Astrocyte (in vitro differentiated cells and primary cell): ENCODE measurements around the gene MAP7D2. TPM values are rescaled to one million over a fixed set of nuclear protein-coding genes. Genes with fewer than 3 reads are reported as not detected.

ENCODE experiments used
- DNase-seq: peaks from one replicate; pipeline ENCODE4 v3.0.0-alpha.2; 2010; ENCODE audit warnings: low read depth
- FAIRE-seq: peaks from 2 replicates; lab custom pipeline; 2011; peaks lifted over from hg19 to GRCh38; lab: Jason Lieb, UNC
- H2AFZ ChIP-seq: 2 replicates; pipeline ENCODE4 v1.6.0; 2012; ENCODE audit warnings: low read depth, low read length, inconsistent platforms
- H3K27ac ChIP-seq: 2 replicates; pipeline ENCODE4 v1.5.1; 2011; ENCODE audit warnings: low read depth, low read length, inconsistent platforms
- H3K27me3 ChIP-seq: 2 replicates; pipeline ENCODE4 v1.6.0; 2011; ENCODE audit warnings: low read length, inconsistent platforms; ENCODE audit not compliant: insufficient read depth
- H3K36me3 ChIP-seq: 2 replicates; pipeline ENCODE4 v1.5.1; 2011; ENCODE audit warnings: low read length, inconsistent platforms; ENCODE audit not compliant: insufficient read depth
- H3K4me1 ChIP-seq: 2 replicates; pipeline ENCODE4 v1.5.1; 2011; ENCODE audit warnings: low read length, inconsistent platforms; ENCODE audit not compliant: insufficient read depth
- H3K4me2 ChIP-seq: 2 replicates; pipeline ENCODE4 v1.6.0; 2012; ENCODE audit warnings: low read length, inconsistent platforms
- H3K4me3 ChIP-seq: 2 replicates; pipeline ENCODE4 v1.5.1; 2011; ENCODE audit warnings: low read depth, mild to moderate bottlenecking, low read length, inconsistent platforms; ENCODE audit not compliant: insufficient read depth
- H3K79me2 ChIP-seq: 2 replicates; pipeline ENCODE4 v1.6.0; 2012; ENCODE audit warnings: mild to moderate bottlenecking, low read length, inconsistent platforms; ENCODE audit not compliant: insufficient read depth
- H3K9ac ChIP-seq: 2 replicates; pipeline ENCODE4 v1.6.0; 2012; ENCODE audit warnings: mild to moderate bottlenecking, low read length, inconsistent platforms
- H3K9me3 ChIP-seq: 2 replicates; pipeline ENCODE4 v1.5.1; 2012; ENCODE audit warnings: low read depth, mild to moderate bottlenecking, low read length, inconsistent platforms; ENCODE audit not compliant: insufficient read depth
- H4K20me1 ChIP-seq: 2 replicates; pipeline ENCODE4 v1.6.0; 2012; ENCODE audit warnings: low read length, inconsistent platforms; ENCODE audit not compliant: insufficient read depth
- H3K27ac Mint-ChIP-seq: one replicate; pipeline ENCODE4 v1.8.0; 2021; ENCODE audit warnings: mild to moderate bottlenecking, mixed read lengths; ENCODE audit not compliant: unreplicated experiment
- H3K27me3 Mint-ChIP-seq: one replicate; pipeline ENCODE4 v1.8.0; 2021; ENCODE audit warnings: low read depth, mixed read lengths; ENCODE audit not compliant: unreplicated experiment
- H3K36me3 Mint-ChIP-seq: one replicate; pipeline ENCODE4 v1.8.0; 2021; ENCODE audit warnings: low read depth, mixed read lengths; ENCODE audit not compliant: unreplicated experiment
- H3K4me1 Mint-ChIP-seq: one replicate; pipeline ENCODE4 v1.8.0; 2021; ENCODE audit warnings: low read depth, mixed read lengths; ENCODE audit not compliant: unreplicated experiment
- H3K4me3 Mint-ChIP-seq: one replicate; pipeline ENCODE4 v1.8.0; 2021; ENCODE audit warnings: mild to moderate bottlenecking, moderate library complexity, mixed read lengths; ENCODE audit not compliant: unreplicated experiment
- H3K9me3 Mint-ChIP-seq: one replicate; pipeline ENCODE4 v1.8.0; 2021; ENCODE audit warnings: mild to moderate bottlenecking, mixed read lengths; ENCODE audit not compliant: unreplicated experiment
- EZH2 ChIP-seq: IDR thresholded peaks from 2 replicates; pipeline ENCODE4 v1.6.1; 2012; ENCODE audit warnings: mild to moderate bottlenecking, low read length, inconsistent platforms; ENCODE audit not compliant: insufficient read depth
- total RNA-seq: library from RNA; stranded (reverse); gene quantifications from 2 replicates; pipeline ENCODE4 v1.2.1, GENCODE V29; 2021
- TF ChIP-seq, protein P1 (sequence below): IDR thresholded peaks from 2 replicates; pipeline ENCODE4 v1.5.1; 2011; ENCODE audit warnings: low read depth, mild to moderate bottlenecking, inconsistent platforms, low read length, moderate library complexity; ENCODE audit not compliant: insufficient read depth

Gene MAP7D2
- total RNA-seq, 1 donor from 2014 or later, result 1.3 TPM

DNA sequence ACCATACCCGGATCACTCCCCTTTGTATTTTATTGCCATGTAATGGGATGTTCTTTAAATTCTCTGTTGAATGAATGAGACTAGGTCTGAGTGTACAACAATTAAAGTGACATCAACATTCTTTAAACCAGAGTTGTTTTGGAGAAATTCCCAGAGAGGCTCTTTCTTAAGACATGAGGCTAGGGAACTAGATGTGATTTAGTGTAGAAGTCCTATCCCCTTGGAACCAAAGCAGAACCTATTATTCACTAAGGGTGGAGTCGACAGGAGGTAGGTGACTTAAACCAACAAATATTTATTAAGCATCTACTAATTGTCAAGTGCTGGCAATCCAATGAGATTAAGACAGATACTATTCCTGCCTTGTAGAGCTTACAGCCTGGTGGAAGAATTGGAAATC lies 23.3 kb upstream of the MAP7D2 start:
- DNase-seq, result peak; percentile 67
- Mint-ChIP-seq H3K9me3 (no peaks in the 10 kb centered on the region), H3K27ac (no peak overlapping the region), H3K4me3 (peak overlapping the region; percentile 88), H3K27me3 (no peaks in the 10 kb centered on the region), H3K4me1 (peaks cover 5% of the 10 kb centered on the region), H3K36me3 (no peaks in the 10 kb centered on the region)
- no peak for TF ChIP-seq EZH2
- TF ChIP-seq, protein P1, sequence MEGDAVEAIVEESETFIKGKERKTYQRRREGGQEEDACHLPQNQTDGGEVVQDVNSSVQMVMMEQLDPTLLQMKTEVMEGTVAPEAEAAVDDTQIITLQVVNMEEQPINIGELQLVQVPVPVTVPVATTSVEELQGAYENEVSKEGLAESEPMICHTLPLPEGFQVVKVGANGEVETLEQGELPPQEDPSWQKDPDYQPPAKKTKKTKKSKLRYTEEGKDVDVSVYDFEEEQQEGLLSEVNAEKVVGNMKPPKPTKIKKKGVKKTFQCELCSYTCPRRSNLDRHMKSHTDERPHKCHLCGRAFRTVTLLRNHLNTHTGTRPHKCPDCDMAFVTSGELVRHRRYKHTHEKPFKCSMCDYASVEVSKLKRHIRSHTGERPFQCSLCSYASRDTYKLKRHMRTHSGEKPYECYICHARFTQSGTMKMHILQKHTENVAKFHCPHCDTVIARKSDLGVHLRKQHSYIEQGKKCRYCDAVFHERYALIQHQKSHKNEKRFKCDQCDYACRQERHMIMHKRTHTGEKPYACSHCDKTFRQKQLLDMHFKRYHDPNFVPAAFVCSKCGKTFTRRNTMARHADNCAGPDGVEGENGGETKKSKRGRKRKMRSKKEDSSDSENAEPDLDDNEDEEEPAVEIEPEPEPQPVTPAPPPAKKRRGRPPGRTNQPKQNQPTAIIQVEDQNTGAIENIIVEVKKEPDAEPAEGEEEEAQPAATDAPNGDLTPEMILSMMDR, result no peak
- peaks cover 55% of the 10 kb centered on the region for H3K79me2 ChIP-seq
- H3K4me3 ChIP-seq, result peak overlapping the region; percentile 87
- peak overlapping the region; percentile 92 for H3K9ac ChIP-seq
- peaks cover 12% of the 10 kb centered on the region for H3K4me1 ChIP-seq
- H3K4me2 ChIP-seq, result peak overlapping the region; percentile 85
- H4K20me1 ChIP-seq, result peaks cover 33% of the 10 kb centered on the region
- no peak overlapping the region for H2AFZ ChIP-seq
- H3K36me3 ChIP-seq, result peaks cover 22% of the 10 kb centered on the region
- peak; percentile 96 for FAIRE-seq
- no peaks in the 10 kb centered on the region for H3K27me3 ChIP-seq
- no peaks in the 10 kb centered on the region for H3K9me3 ChIP-seq
- H3K27ac ChIP-seq, result peak overlapping the region; percentile 21

GRCh38 chrX:20135944-20136343 lies 19.2 kb upstream of the MAP7D2 start:
- Mint-ChIP-seq H3K4me3 (no peak overlapping the region), H3K9me3 (no peaks in the 10 kb centered on the region), H3K4me1 (peaks cover 5% of the 10 kb centered on the region), H3K36me3 (no peaks in the 10 kb centered on the region), H3K27ac (no peak overlapping the region), H3K27me3 (no peaks in the 10 kb centered on the region)
- Histone ChIP-seq H3K79me2 (peaks cover 48% of the 10 kb centered on the region), H3K9me3 (no peaks in the 10 kb centered on the region), H3K4me3 (no peak overlapping the region), H3K9ac (no peak overlapping the region), H3K27me3 (no peaks in the 10 kb centered on the region), H3K27ac (no peak overlapping the region), H3K4me2 (no peak overlapping the region), H4K20me1 (peaks cover 36% of the 10 kb centered on the region), H3K36me3 (peaks cover 29% of the 10 kb centered on the region), H2AFZ (no peak overlapping the region), H3K4me1 (peaks cover 12% of the 10 kb centered on the region)
- TF ChIP-seq, protein P1, result no peak
- no peak for TF ChIP-seq EZH2
- FAIRE-seq (no peak), DNase-seq (no peak)

DNA sequence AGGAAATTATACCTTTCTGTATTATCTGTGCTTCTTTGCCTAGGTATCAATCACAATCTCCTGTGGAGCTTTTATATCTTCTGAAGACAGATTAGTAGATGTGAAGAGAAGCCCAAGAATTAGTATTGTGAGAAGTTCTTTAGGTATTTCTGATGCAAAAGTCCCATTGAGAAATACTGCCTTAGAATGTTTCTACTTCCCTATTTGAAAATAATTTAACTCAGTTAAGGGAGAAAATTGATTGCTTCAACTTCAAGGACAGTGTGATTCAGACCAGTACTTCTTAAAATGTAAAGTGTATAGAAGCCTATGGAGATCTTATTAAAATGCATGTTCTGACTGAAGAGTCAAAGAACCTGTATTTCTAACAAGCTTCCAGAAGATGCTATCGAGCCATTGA lies 16.0 kb upstream of the MAP7D2 start:
- H3K4me3 Mint-ChIP-seq, result no peak overlapping the region
- peaks cover 30% of the 10 kb centered on the region for H3K36me3 ChIP-seq
- H3K36me3 Mint-ChIP-seq, result peaks cover 2% of the 10 kb centered on the region
- H3K27me3 Mint-ChIP-seq, result no peaks in the 10 kb centered on the region
- H4K20me1 ChIP-seq, result peaks cover 14% of the 10 kb centered on the region
- no peaks in the 10 kb centered on the region for H3K27me3 ChIP-seq
- no peak overlapping the region for H3K9ac ChIP-seq
- no peak overlapping the region for H3K27ac ChIP-seq
- no peak overlapping the region for H3K27ac Mint-ChIP-seq
- H3K4me1 ChIP-seq, result no peaks in the 10 kb centered on the region
- H3K9me3 Mint-ChIP-seq, result no peaks in the 10 kb centered on the region
- H3K9me3 ChIP-seq, result no peaks in the 10 kb centered on the region
- H3K79me2 ChIP-seq, result peaks cover 18% of the 10 kb centered on the region
- TF ChIP-seq, protein P1, result no peak
- no peak for TF ChIP-seq EZH2
- no peaks in the 10 kb centered on the region for H3K4me1 Mint-ChIP-seq
- H3K4me2 ChIP-seq, result no peak overlapping the region
- peak; percentile 68 for FAIRE-seq
- no peak overlapping the region for H2AFZ ChIP-seq
- no peak overlapping the region for H3K4me3 ChIP-seq
- no peak for DNase-seq
